Measurements from ENCODE around the gene ZNF335. TPM values are rescaled to one million over a fixed set of nuclear protein-coding genes. Genes with fewer than 3 reads are reported as not detected.
A peak's percentile ranks its signal among the peaks of the same experiment; 100 is the strongest.

Gene ZNF335
- total RNA-seq, 1 donor from 2014 or later, result 19.1 TPM

DNA sequence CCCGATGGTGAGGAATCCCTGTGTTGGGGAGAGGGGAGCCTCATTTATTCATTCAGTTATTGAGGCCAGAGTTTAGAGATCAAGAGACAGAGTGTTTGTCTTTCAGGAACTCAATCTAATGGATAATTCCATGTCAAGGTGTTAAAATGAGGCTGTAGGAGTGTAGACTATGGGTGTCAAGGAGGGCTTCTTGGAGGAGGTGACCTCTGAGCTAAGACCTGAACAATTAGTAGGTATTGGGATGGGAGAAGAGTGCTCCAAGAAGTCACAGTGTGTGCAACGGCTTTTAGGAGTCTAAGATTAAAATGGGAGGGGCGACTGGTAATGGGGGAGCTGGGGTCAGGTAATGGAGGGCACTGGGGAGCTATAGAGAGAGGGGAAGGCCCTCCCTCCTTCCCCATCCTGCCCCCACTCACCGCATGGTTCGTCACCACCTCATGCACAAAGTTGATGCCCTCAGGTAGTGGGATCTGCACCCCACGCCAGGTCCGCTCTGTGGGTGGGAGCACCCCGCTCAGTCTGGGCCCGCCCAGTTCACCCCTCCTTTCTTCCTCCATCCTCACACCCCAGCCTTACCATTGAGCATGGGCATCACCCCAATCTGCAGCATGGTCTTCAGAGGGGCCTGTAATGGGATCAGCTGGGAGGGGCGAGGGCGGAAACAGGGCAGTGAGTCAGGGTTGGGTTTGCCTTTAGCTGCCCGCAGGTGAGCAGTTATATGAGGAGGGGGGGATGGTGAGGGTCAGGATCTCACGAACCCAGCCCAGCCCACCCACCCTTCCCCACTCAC lies 72.8 kb downstream of the ZNF335 start:
- H3K4me1 ChIP-seq, result no peaks in the 10 kb centered on the region
- no peak overlapping the region for H3K27ac ChIP-seq
- no peaks in the 10 kb centered on the region for H3K9me3 ChIP-seq
- no peaks in the 10 kb centered on the region for H3K27me3 ChIP-seq
- DNase-seq, result no peak
- H3K36me3 ChIP-seq, result peaks cover 61% of the 10 kb centered on the region
- intact Hi-C loops (cut with DNase I), result no loop called here
- ATAC-seq, result peak; percentile 11
- TF ChIP-seq, protein P1, sequence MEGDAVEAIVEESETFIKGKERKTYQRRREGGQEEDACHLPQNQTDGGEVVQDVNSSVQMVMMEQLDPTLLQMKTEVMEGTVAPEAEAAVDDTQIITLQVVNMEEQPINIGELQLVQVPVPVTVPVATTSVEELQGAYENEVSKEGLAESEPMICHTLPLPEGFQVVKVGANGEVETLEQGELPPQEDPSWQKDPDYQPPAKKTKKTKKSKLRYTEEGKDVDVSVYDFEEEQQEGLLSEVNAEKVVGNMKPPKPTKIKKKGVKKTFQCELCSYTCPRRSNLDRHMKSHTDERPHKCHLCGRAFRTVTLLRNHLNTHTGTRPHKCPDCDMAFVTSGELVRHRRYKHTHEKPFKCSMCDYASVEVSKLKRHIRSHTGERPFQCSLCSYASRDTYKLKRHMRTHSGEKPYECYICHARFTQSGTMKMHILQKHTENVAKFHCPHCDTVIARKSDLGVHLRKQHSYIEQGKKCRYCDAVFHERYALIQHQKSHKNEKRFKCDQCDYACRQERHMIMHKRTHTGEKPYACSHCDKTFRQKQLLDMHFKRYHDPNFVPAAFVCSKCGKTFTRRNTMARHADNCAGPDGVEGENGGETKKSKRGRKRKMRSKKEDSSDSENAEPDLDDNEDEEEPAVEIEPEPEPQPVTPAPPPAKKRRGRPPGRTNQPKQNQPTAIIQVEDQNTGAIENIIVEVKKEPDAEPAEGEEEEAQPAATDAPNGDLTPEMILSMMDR (IDR thresholded peaks at IDR 0.05), result no peak
- no peak overlapping the region for H3K4me3 ChIP-seq

Other genes with a start within 250 kb of the ZNF335 start
- gene SPINT4, start 249.9 kb downstream of the ZNF335 start, total RNA-seq, result not detected
- gene WFDC3, start 180.3 kb downstream of the ZNF335 start, total RNA-seq, result 2.1 TPM
- gene DNTTIP1, start 180.2 kb downstream of the ZNF335 start, total RNA-seq, result 32.0 TPM
- 1.4 TPM for gene UBE2C, start 159.6 kb downstream of the ZNF335 start, total RNA-seq
- gene TNNC2, start 144.9 kb downstream of the ZNF335 start, total RNA-seq, result 0.61 TPM
- gene SNX21, start 138.4 kb downstream of the ZNF335 start, total RNA-seq, result 23.4 TPM
- gene ACOT8, start 114.8 kb downstream of the ZNF335 start, total RNA-seq, result 23.5 TPM
- 4.0 TPM for gene ZSWIM3, start 114.6 kb downstream of the ZNF335 start, total RNA-seq
- gene ZSWIM1, start 91.0 kb downstream of the ZNF335 start, total RNA-seq, result 9.6 TPM
- gene SPATA25, start 84.6 kb downstream of the ZNF335 start, total RNA-seq, result 1.3 TPM
- gene NEURL2, start 81.0 kb downstream of the ZNF335 start, total RNA-seq, result 2.8 TPM
- gene CTSA, start 80.9 kb downstream of the ZNF335 start, total RNA-seq, result 164 TPM
- 65.9 TPM for gene PLTP, start 60.0 kb downstream of the ZNF335 start, total RNA-seq
- gene PCIF1, start 37.5 kb downstream of the ZNF335 start, total RNA-seq, result 43.1 TPM
- gene MMP9, start 36.7 kb upstream of the ZNF335 start, total RNA-seq, result 5.5 TPM
- 2.0 TPM for gene SLC12A5, start 57.0 kb upstream of the ZNF335 start, total RNA-seq
- gene NCOA5, start 117.8 kb upstream of the ZNF335 start, total RNA-seq, result 28.7 TPM
- 36.8 TPM for gene CD40, start 146.1 kb upstream of the ZNF335 start, total RNA-seq

Data from upper lobe of right lung (tissue), 1 donor.